Measurements from ENCODE around the gene RAB24. TPM values are rescaled to one million over a fixed set of nuclear protein-coding genes. Genes with fewer than 3 reads are reported as not detected.
A peak's percentile ranks its signal among the peaks of the same experiment; 100 is the strongest.

The RAB24 gene
- total and polyA plus RNA-seq, 4 donors = 8.5 to 19.0 (median 12.0) TPM

- Histone ChIP-seq H3K9me3 (ENCODE audit: control insufficient read depth in 4 of 4, low read length in 3 of 4) (no peaks in the 10 kb centered on the region), H3K27ac (ENCODE audit: low read depth in 1 of 2, low read length in 2 of 2) (no peak overlapping the region), H3K9ac (ENCODE audit: low read depth in 1 of 2, low read length in 2 of 2) (no peak overlapping the region), H3K4me3 (ENCODE audit: low read depth in 1 of 3, low read length in 3 of 3) (no peak overlapping the region), H3K27me3 (ENCODE audit: control insufficient read depth in 4 of 4, insufficient read depth in 4 of 4, low read length in 3 of 4) (no peaks in the 10 kb centered on the region), H3K36me3 (ENCODE audit: control insufficient read depth in 4 of 4, insufficient read depth in 3 of 4, low read depth in 1 of 4, low read length in 3 of 4) (peaks cover 1 to 55% (median 45%) of the 10 kb centered on the region in 4 donors), H3K4me1 (ENCODE audit: control insufficient read depth in 4 of 4, insufficient read depth in 4 of 4, low read length in 3 of 4) (no peaks in the 10 kb centered on the region)
- no peak for DNase-seq (ENCODE audit: low spot score)
- 97% methylated on average over 16 of the region's 16 CpGs for WGBS
- no peak for TF ChIP-seq RXRA (IDR thresholded peaks at IDR 0.05)
- TF ChIP-seq JUND (IDR thresholded peaks at IDR 0.05) = no peak
- TF ChIP-seq CTCF (IDR thresholded peaks at IDR 0.05; ENCODE audit: low read depth, low read length, missing input control) = no peak
- no peak for TF ChIP-seq EGR1 (IDR thresholded peaks at IDR 0.05; ENCODE audit: low read depth in 2 of 2)
- no peak for TF ChIP-seq FOXA1 (IDR thresholded peaks at IDR 0.05)
Observed at GRCh38 chr5:177265395-177265794, 38.1 kb downstream of the RAB24 start.

- H3K27ac ChIP-seq (ENCODE audit: low read depth in 1 of 2, low read length in 2 of 2) = no peak overlapping the region
- DNase-seq (ENCODE audit: low spot score) = no peak
- no peak overlapping the region for H3K9ac ChIP-seq (ENCODE audit: low read depth in 1 of 2, low read length in 2 of 2)
- no peak overlapping the region for H3K4me3 ChIP-seq (ENCODE audit: low read depth in 1 of 3, low read length in 3 of 3)
- H3K36me3 ChIP-seq (ENCODE audit: control insufficient read depth in 4 of 4, insufficient read depth in 3 of 4, low read depth in 1 of 4, low read length in 3 of 4) = peaks cover 6 to 54% (median 42%) of the 10 kb centered on the region in 4 donors
- H3K9me3 ChIP-seq (ENCODE audit: control insufficient read depth in 4 of 4, low read length in 3 of 4) = no peaks in the 10 kb centered on the region
- no peaks in the 10 kb centered on the region for H3K27me3 ChIP-seq (ENCODE audit: control insufficient read depth in 4 of 4, insufficient read depth in 4 of 4, low read length in 3 of 4)
- WGBS = 92% methylated on average over 1 of the region's 1 CpG
- no peak for TF ChIP-seq FOXA1 (IDR thresholded peaks at IDR 0.05)
- no peak for TF ChIP-seq RXRA (IDR thresholded peaks at IDR 0.05)
- TF ChIP-seq FOXA2 (IDR thresholded peaks at IDR 0.05) = no peak
- TF ChIP-seq TAF1 (conservative IDR thresholded peaks at IDR 0.05) = no peak
- no peak for TF ChIP-seq JUND (IDR thresholded peaks at IDR 0.05)
- no peak for TF ChIP-seq HNF4G (IDR thresholded peaks at IDR 0.05)
- no peak for TF ChIP-seq YY1 (IDR thresholded peaks at IDR 0.05)
- H3K4me1 ChIP-seq (ENCODE audit: control insufficient read depth in 4 of 4, insufficient read depth in 4 of 4, low read length in 3 of 4) = no peaks in the 10 kb centered on the region
Observed at GRCh38 chr5:177264178-177264577, 39.3 kb downstream of the RAB24 start.

GRCh38 chr5:177261510-177261909 is 42.0 kb downstream of the RAB24 start:
- Histone ChIP-seq H3K4me1 (ENCODE audit: control insufficient read depth in 4 of 4, insufficient read depth in 4 of 4, low read length in 3 of 4) (no peaks in the 10 kb centered on the region), H3K36me3 (ENCODE audit: control insufficient read depth in 4 of 4, insufficient read depth in 3 of 4, low read depth in 1 of 4, low read length in 3 of 4) (peaks cover 6 to 51% (median 39%) of the 10 kb centered on the region in 4 donors), H3K27me3 (ENCODE audit: control insufficient read depth in 4 of 4, insufficient read depth in 4 of 4, low read length in 3 of 4) (no peaks in the 10 kb centered on the region), H3K9ac (ENCODE audit: low read depth in 1 of 2, low read length in 2 of 2) (no peak overlapping the region), H3K9me3 (ENCODE audit: control insufficient read depth in 4 of 4, low read length in 3 of 4) (no peaks in the 10 kb centered on the region), H3K4me3 (ENCODE audit: low read depth in 1 of 3, low read length in 3 of 3) (no peak overlapping the region), H3K27ac (ENCODE audit: low read depth in 1 of 2, low read length in 2 of 2) (no peak overlapping the region)
- 84% methylated on average over 1 of the region's 1 CpG for WGBS
- no peak for DNase-seq (ENCODE audit: low spot score)
- TF ChIP-seq RXRA (IDR thresholded peaks at IDR 0.05) = peak; percentile 51 to 56
- peak; percentile 68 to 71 for TF ChIP-seq HNF4A (conservative IDR thresholded peaks at IDR 0.05)
- no peak for TF ChIP-seq JUND (IDR thresholded peaks at IDR 0.05)
- TF ChIP-seq FOXA1 (IDR thresholded peaks at IDR 0.05) = no peak
- TF ChIP-seq HNF4G (IDR thresholded peaks at IDR 0.05) = peak; percentile 49

GRCh38 chr5:177260961-177261360 is 42.6 kb downstream of the RAB24 start:
- WGBS = 97% methylated on average over 7 of the region's 7 CpGs
- H3K4me1 ChIP-seq (ENCODE audit: control insufficient read depth in 4 of 4, insufficient read depth in 4 of 4, low read length in 3 of 4) = no peaks in the 10 kb centered on the region
- no peak for TF ChIP-seq RXRA (IDR thresholded peaks at IDR 0.05)
- TF ChIP-seq TAF1 (conservative IDR thresholded peaks at IDR 0.05) = no peak
- TF ChIP-seq CTCF (IDR thresholded peaks at IDR 0.05; ENCODE audit: low read depth, low read length, missing input control) = no peak
- no peak for TF ChIP-seq FOXA1 (IDR thresholded peaks at IDR 0.05)
- no peak for TF ChIP-seq YY1 (IDR thresholded peaks at IDR 0.05)
- TF ChIP-seq HNF4A (conservative IDR thresholded peaks at IDR 0.05) = no peak
- TF ChIP-seq MAX (IDR thresholded peaks at IDR 0.05) = no peak
- no peak for TF ChIP-seq REST (IDR thresholded peaks at IDR 0.05)
- no peak for TF ChIP-seq NR2F2 (IDR thresholded peaks at IDR 0.05)
- no peak for TF ChIP-seq EGR1 (IDR thresholded peaks at IDR 0.05; ENCODE audit: low read depth in 2 of 2)
- TF ChIP-seq SP1 (IDR thresholded peaks at IDR 0.05) = no peak

More at GRCh38 chr5:177260961-177261360, 42.6 kb downstream of the RAB24 start:
- Histone ChIP-seq H3K27me3 (ENCODE audit: control insufficient read depth in 4 of 4, insufficient read depth in 4 of 4, low read length in 3 of 4) (no peaks in the 10 kb centered on the region), H3K27ac (ENCODE audit: low read depth in 1 of 2, low read length in 2 of 2) (no peak overlapping the region), H3K36me3 (ENCODE audit: control insufficient read depth in 4 of 4, insufficient read depth in 3 of 4, low read depth in 1 of 4, low read length in 3 of 4) (peaks cover 6 to 46% (median 33%) of the 10 kb centered on the region in 4 donors), H3K9ac (ENCODE audit: low read depth in 1 of 2, low read length in 2 of 2) (no peak overlapping the region), H3K9me3 (ENCODE audit: control insufficient read depth in 4 of 4, low read length in 3 of 4) (no peaks in the 10 kb centered on the region), H3K4me3 (ENCODE audit: low read depth in 1 of 3, low read length in 3 of 3) (no peak overlapping the region)
- DNase-seq (ENCODE audit: low spot score) = no peak
